HG03442 (cell line): Measurements from ENCODE around the gene GATAD2B.
"Not testable (repeated sequence)": the region's sequence is repeated elsewhere in the genome, so short reads cannot be mapped to it uniquely, and the experiment has no call there.

Source experiments
- ATAC-seq: cut with Tn5 transposase; IDR thresholded peaks from one replicate; pipeline ENCODE4 v1.9.1; 2021; ENCODE audit warnings: mild to moderate bottlenecking, moderate library complexity; ENCODE audit not compliant: unreplicated experiment

The GATAD2B gene

DNA sequence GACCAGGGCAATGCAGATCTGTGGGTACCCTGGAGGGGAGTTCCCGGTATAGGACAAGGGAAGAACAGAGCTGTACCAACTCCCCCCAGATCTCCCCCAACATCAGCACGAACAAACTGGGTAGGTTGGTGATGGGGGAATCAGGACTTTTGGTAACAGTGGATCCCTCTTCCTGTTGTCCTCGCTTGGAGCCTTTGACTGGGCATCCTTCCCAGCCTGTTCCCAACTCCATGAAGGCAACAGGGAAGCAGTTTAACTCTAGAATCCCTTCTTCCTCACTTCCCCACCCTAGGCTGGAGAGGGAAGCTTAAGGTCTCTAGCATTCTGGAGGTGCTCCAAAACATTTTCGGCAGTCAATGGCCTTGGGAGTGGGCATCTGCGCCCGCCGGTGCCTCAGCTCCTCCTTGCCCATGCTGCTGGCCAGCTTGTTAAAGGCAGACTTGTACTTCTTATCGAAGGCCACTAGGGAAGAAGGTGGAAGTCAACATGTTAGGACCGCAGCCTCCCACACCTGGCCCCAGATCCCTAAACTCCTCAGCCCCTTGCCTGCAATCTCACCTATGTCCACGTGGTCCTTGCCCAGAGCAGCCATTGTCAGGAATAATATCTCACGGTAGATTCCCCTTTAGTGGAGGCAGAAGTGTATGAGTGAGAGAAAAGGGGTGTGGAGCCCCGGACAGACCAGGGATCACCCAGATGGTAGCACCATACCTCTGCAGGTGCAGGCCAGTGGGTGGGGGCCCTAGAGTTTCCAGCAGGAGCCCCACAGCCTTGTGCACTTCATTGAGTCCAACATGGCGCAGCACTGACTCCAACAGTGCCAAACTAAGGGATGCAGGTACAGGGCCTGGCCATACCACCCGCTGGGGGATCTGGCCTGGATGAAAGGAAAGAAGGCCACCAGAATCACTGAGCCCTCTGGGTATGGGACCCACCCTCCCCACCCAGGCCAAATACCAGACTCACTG lies 7.5 kb upstream of the GATAD2B start:
- ATAC-seq = no peak

DNA sequence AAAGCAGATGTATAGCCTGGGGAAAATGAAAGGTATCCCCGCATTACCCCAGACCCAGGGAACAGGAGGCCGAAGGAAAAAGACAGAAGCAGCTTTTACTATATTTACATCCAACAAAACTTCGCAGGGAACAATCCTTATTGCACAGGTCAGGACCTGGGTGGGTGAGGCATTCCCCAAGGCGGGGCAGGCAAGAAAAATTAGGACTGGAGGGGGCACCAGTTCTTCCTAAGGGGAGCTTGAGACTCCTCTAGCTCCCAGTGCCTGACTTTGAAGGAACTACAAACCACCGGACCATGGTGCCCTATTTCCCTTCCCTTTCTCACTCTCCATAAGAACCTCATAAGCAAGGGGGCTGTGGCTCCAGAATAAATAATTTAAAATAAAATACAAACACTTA lies 6.7 kb upstream of the GATAD2B start:
- no peak for ATAC-seq

DNA sequence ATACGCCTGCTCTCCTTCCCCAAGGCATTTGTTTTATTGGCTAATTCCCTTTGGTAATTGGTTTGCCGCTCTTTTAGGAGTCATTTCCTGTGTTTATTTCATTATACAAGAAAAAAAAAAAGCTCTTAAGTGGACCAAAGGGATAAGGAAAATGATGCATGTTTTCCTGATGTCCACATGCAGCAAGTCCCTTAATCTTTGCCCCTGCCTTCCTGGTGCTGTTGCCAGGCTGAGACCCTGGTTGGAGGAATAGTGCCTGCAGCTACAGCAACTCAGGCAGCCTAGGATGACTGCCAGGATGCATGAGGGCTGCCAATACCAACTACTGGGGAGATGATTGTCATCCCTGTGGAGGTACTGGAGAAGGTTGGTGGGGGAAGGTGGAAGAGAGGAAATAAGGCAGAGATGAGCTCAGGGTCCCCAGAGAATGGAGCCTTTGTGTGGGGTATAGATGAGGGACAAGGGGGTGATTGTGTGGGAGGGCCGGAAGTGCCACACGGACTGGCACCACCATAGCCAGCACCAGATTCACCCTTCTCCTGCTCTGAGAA lies 6.1 kb upstream of the GATAD2B start:
- no peak for ATAC-seq

DNA sequence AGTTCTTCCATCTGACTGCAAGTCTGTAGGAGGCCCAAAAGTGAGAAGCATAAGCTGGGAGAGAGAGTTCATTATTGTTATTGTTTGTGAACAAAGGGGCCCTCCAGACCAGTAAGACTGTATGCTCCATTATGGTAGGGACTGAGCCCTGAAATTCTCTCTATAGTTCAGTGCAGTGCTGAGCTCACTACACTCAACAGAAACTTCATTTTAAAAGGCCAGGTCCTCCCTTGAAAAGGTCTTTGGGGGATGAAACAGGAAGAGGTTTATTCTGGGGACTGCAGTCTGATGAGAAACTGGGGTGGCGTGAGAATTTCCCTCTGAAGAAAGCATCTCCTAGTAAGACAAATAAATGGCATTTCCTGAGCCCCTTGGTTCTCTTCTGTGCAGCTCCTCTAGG lies 5.5 kb upstream of the GATAD2B start:
- ATAC-seq = no peak

DNA sequence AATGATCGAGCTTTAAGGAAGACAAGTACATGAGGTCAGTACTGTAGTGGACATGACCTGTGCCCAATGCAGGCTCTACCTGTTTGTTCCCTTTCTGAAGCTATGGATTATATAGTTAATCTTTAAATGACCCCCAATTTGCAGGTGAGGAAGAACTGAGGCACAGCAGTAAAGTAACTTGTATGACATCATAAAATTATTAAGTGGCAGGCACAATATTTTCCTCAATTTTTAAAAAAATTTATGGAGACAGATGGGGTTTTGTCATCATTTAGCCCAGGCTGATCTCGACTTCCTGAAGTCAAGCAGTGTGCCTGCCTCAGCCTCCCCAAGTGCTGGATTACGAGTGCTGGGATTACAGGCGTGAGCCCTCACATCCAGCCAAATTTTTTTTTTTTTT lies 3.6 kb upstream of the GATAD2B start:
- no peak for ATAC-seq

DNA sequence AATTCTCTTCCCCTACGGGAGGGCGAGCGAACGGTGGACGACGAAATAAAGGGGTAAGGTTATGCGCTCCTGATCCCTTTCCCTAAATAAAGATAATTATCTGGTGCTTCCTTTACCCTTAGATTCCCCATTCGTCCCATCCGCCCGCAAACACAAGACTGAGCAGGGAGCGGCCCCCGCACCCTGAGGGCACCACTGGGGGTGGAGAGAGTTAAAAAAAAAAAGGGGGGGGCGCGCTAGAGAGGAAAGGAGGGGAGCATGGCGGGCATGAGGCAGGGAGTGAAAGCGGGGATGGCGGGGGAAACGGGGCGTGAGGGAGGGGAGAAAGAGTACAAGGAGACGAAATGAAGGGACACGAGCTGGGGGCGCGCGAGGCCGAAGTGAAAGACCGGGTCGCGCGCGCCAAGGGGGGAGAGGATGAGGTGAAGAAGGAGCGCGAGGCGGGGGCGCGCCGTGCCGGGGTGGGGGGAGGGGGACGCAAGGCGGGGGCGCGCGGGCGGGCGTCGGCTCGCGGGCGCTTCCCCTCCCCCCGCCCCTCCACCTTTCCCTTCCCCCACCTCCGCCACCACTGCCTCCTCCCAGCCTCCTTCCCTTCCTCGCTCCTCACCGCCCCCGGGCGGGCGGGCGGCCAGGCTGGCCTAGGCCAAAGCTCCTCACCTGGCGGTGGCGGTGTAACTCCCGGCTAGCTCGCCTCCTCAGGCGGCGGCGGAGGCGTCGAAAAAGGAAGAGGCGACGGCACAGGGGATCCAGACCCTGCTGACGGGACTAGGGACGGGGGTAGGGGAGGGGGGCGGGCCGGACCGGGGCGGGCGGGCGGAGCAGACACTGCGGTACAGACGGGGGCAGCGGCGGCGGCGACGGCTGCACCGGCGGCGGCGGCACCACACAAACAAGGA lies 448 bp downstream of the GATAD2B start:
- ATAC-seq = peak; percentile 16

DNA sequence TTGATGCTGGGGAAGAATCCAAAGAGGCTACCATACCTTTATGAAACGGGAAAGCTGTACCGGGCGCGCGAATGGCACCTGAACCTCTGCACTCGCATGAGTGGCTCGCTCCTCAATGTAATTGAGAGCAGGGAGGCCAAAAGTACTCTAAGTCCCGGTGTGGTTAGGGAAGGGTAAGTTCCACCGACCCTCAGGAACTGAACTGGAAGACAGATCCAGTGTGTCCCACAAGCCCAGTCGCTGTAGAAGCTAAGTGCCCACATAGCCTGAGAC lies 1.0 kb downstream of the GATAD2B start:
- no peak for ATAC-seq

DNA sequence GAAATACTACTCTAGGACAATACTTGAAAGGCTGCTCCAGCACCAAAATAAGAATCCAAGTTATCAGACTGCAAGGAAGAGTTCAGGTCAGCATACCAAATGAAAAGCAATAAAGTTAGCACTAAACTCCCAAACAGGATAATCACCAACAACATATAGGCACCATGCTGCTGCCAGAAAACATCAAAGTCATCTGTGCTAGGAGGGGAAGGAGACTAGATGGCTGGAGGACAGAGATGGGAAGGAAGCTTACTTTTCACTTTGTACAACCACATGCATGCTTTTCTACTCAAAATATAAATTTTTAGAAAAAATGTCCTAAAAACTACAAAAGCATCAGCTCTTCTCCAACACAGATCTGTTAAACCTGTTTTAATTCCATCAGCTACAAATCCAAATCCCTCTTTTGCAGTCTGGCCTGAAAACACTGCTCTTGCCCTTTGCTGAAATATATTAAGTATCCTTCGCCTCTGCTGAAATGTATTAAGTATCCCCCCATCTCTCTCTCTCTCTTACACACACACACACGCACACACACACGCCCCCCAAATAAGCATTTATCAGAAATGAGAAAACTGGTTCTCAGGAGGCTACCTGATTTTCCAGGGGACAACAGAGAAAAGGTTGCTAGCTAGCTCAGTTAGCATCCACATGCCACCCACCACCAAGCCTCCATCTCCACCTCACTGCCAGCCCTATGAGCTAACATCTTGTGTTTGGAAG lies 1.5 kb downstream of the GATAD2B start:
- ATAC-seq = no peak

DNA sequence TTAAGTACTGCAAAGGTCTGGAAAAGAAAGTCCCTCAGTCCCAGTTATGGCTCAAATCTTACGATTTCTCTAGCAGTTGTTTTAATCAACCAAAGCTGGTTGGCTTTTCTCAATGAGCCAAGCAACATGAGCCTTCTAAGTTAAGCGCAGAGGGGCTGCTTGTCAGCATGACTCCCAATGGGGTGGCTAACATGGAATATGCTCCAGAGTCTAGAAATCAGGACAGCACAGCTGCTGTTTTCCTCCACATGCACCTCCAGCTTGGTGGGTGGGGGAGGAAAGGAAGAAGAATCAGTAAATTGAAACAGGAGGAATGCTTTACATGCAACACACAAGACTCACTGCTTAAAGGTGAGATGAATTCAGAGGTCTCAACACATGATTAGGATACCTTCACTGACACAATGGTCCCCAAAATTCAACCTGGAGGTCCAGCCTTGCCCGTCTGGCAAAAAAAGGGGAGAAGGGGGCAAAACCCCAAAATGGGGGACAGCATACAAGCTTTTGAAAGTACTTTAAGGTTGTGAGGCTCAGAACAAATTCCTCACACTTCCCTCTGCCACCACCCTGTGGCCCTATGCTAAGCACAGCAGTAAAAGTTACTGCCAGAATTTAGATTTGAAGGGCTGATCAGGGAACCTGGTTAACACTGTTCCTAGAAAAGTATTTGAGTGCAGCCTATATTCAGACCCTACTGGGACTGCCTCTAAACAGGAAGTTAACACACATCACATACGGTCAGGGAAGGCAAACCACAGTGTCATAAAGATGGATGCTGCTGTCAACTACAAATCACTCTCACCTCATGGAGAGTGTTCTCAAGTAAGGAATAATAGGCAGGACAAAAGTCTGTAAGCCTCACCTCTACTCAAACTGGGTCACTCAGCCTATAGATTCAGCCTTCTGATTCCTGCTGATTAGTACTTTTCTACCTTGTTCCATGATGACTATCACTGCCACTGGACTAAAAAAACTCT lies 2.6 kb downstream of the GATAD2B start:
- ATAC-seq = no peak

DNA sequence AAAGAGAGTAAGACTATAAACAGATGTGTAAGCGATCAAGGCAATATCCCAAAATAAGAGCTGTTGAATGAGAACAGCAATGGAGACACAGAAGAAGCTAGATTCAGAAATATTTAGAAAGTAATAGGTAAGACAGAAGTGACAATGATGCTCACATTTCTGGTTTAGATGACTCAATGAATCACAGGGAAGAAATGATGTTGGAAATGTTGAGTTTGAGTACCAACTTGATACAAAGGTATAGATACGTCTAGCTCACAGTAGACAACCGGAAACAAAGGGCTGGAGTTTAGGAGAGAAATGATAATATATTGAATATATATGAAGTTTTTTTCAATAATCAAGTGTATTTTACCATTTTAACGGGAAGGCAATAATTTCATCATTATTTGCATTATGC lies 6.5 kb downstream of the GATAD2B start:
- no peak for ATAC-seq

DNA sequence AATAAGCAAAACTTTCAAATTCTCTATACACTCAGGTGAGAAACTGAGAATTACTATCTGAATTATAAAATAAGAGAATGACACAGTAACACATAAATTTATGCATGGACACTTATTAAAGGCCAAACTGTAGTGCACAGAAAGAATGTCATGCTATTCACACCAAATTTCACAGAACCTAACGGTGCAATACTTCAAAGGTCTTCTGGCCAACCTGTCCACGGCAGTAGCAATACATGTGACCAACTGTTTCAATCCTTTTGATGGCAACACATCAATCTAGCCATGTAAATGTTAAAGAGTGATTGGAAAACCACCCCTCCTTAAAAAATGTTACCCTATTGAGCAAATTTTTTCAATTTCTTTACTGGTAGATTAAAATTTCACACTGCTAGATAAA lies 10.4 kb downstream of the GATAD2B start:
- no peak for ATAC-seq

DNA sequence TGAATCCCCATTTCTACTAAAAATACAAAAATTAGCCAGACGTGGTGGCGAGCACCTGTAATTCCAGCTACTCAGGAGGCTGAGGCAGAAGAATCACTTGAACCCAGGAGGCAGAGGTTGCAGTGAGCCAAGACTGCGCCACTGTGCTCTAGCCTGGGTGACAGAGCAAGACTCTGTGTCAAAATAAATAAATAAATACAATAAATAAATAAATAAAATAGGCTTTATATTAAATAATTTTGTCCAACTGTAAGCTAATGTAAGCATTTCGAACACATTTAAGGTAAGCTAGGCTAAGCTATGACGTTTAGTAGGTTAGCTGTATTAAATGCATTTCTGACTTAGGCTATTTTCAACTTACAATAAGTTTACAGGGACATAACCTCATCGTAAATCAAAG lies 12.2 kb downstream of the GATAD2B start:
- ATAC-seq = not testable (repeated sequence)

DNA sequence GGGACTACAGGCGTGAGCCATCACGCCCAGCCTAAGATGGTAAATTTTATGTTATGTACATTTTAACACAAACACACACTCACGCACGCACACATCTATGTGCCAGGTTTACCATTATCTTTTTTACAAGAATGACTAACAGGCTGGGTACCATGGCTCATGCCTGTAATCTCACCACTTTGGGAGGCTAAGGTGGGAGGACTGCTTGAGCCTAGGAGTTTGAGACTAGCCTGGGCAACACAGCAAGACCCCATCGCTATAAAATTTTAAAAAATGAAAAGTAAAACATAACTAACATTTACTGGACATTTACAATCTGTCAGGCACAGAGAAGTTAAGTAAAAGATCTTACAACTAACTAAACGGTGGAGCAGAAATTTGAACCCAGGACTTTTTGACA lies 14.7 kb downstream of the GATAD2B start:
- no peak for ATAC-seq

DNA sequence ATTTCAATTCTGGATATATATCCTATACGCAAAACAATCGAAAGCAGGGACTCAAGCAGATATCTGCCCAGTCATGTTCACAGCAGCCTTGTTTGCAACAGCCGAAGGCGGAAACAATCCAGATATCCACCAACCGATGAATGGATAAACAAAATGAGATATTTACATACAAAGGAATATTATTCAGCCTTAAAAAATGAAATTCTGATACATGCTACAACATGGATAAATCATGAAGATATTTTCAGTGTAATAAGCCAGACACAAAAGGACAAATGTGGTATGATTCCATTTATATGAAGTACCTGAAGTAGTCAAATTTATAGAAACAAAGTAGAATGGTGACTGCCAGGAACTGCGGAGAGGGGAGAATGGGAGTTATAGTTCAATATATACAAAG lies 15.6 kb downstream of the GATAD2B start:
- ATAC-seq = no peak

DNA sequence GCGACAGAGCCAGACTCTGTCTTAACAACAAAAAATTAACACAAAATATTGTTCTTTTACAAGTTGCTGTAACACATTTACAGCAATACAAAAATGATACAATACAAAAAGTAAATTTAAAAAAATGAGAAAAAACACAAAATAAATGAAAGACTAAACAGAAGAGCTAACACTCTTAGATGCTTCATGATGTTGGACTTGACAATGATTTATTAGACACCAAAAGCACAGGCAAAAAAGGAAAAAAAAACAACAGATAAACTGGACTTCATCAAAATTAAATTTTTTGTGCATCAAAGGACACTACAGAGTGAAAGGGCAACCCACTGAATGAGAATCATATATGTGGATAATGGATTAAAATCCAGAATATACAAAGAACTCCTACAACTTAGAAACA lies 16.4 kb downstream of the GATAD2B start:
- ATAC-seq = no peak

DNA sequence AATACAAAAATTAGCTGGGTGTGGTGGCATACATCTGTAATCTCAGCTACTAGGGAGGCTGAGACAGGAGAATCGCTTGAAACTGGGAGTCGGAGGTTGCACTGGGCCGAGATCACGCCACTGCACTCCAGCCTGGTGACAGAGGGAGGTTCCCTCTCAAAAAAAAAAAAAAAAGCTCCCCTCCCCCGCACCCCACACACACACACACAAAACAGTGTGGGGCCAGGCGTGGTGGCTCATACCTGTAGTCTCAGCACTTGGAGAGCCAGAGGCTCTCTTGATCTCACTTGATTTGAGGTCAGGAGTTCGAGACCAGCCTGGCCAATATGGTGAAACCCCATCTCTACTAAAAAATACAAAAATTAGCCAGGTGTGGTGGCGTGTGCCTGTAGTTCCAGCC lies 16.9 kb downstream of the GATAD2B start:
- not testable (repeated sequence) for ATAC-seq

DNA sequence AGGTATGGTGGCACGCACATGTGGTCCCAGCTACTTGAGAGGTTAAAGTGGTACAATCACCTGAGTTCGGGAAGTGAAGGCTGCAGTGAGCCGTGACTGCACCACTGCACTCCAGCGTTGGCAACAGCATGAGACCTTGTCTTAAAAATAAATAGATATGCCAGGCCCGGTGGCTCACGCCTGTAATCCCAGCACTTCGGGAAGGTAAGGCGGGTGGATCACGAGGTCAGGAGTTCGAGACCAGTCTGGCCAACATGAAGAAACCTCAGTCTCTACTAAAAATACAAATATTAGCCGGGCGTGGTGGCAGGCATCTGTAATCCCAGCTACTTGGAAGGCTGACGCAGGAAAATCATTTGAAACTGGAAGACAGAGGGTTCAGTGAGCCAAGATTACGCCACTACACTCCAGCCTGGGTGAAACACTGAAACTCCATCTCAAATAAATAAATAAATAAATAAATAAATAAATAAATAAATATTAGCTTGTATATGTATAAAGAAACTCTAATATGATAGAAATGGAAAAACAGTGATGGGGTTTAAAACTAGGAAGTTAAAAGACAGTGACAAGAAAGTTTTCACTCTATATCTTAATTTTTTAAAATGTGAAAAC lies 18.8 kb downstream of the GATAD2B start:
- no peak for ATAC-seq

DNA sequence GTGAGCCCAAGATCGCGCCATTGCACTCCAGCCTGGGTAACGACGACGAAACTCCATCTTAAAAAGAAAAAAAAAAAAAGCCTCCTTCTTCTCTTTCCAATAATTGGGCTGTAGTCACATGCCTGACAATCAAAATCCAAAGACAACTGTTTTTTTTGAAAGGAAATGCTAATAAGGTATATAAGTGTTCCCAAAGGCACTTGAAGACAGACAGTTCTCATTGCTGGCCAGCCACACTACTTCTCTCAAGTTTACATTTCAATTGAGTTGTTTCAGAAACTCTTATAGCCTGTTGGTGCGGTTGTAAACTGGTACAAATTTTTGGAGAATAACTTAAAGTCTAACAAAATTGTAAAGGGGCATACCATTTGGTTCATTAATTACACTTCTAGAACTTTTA lies 23.3 kb downstream of the GATAD2B start:
- no peak for ATAC-seq

DNA sequence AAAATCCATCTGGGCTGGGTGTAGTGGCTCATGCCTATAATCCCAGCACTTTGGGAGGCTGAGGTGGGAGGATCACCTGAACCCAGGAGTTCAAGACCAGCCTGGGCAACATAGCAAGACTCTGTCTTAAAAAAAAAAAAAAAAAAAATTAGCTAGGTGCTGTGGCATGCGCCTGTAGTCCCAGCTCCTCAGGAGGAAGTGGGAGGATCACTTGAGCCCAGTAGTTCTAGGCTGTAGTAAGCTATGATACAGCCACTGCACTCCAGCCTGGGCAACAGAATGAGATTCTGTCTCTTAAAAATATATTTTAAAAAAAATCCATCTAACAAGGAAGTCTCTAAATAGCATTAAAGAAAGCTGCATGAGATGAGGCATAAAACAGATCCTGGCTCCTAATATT lies 26.9 kb downstream of the GATAD2B start:
- ATAC-seq = not testable (repeated sequence)
